HG02798 (cell line): ENCODE measurements around the gene FOXL2NB.
"Not testable (repeated sequence)": the region's sequence is repeated elsewhere in the genome, so short reads cannot be mapped to it uniquely, and the experiment has no call there.

Experiments
- ATAC-seq: cut with Tn5 transposase; IDR thresholded peaks from one replicate; pipeline ENCODE4 v1.9.1; 2021; ENCODE audit warnings: mild to moderate bottlenecking; ENCODE audit not compliant: unreplicated experiment, poor library complexity

The FOXL2NB gene

DNA sequence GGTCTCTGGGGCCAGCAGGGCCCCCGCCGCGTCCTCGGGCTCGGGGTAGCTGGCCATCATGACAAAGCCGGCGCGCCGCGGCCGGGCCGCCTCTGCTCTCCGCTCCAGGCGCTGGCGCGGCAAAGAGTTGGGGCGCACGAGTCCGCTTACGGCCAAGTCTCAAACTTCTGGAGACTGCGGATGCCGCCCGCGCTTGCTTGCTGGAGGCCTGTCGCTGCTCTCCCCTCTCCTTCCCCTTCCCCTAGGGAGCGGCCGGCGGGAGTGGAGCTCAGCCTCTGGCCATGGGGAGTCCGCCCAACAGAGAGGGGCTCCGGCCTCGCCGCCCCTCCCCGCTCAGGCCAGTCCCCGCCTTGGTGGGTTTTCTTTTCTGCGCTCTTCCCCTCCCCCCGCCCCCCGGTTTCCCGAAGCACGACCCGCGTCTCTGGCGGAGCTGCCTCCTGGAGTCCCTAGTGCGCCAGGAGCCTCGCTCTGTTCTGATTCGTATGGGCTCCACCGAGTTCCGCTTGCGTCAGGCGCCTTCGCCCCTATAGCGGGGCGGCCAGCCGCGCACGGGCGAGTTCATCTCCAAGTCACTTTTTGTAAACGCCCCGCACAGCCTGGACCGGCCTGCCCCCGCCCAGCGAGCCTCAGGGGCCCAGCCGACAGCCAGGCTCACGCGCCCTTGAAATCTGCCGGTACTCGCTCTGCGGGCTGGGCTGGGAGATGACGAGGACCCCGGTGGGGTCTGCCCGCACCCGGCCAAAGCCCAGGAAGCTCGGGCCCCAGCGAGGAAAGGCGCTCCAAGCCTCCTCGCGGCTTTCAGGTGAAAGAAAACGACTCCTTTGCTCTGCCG lies at the start of gene FOXL2NB, which contains the start of gene FOXL2:
TSS of gene FOXL2NB (plus strand) at position 555 of the 832 bp plus-strand sequence. CDS start at position 703, 148 bp downstream.
TSS of gene FOXL2 (minus strand) at position 475 of the 832 bp plus-strand sequence. CDS start at position 60, 415 bp downstream.
- ATAC-seq = no peak

DNA sequence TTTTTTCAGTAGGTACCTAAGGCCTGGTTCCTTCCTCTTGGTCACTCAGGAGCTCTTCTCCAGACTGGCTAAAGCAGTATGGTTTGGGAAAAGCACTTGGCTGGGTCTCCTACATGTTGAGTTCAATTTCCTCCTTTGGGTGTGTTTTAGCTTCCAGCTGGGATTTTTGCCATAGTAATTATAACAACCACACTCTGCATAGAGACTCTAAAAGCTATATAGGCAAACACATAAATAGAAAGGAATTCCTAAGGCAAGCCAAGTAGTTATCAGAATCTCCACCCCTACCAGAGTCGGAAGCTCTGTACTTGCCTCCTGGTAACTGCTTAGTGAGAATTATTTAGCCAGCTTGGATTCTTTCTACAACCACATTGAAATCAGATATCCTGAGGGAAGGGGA lies 48.7 kb upstream of the FOXL2NB start:
- ATAC-seq = no peak

DNA sequence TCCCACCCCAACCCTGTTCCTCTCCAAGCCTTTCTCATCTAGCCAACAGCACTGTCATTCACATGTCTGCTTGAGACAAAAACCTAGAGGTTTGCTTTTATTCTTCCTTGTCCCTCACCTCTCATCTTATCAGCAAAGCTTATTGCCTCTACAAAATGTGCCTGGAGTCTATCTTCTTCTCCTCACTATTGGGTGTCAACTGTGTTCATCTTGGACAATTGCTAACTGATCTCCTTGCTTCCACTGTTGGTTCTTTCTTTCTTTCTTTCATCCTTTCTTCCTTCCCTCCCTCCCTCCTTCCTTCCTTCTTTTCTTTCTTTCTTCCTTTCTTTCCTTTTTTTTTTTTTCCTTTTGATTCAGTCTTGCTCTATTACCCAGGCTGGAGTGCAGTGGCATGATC lies 48.3 kb upstream of the FOXL2NB start:
- ATAC-seq = no peak

DNA sequence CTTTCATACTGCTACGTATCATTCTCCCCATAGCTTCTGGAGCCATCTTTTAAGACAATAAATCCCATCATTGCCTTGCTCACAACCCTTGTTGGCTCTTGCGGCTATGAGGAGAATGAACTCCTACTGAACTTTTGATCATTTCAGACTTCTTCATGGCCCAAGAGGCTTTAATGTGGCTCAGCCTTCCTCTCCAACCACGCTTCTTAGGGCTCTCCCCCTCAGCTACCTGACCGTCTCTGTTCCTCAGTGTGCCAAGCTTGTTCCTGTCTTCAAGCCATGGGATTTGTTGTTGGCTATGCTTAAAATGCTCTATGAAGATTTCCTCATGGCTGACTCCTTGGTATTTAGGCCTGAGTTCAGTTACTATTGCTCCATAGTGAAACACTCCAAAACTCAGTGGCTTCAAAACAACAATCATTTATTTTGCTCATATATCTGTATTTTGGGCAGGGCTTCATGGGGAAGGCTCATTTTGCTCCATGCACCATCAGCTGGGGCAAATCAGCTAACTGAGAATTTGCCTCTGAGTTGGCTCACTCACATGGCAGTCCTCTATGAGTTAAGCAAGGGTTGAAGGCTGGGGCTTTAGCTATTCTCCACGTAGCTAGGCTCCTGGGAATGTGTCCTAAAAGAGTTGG lies 47.5 kb upstream of the FOXL2NB start:
- no peak for ATAC-seq

DNA sequence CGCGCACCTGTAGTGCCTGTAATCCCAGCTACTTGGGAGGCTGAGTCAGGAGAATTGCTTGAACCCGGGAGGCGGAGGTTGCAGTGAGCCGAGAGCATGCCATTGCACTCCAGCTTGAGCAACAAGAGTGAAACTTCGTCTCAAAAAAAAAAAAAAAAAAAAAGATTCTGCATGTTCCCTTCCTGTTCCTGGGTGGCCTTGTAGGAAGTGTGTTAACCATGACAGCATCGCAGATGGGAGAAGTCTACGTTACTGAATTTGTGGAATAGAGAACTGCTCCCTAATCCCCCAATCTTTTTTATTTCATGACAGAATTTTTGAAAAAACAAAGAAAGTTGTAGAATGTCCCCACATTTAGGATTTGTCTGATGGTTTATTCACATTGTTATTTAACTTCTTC lies 45.5 kb upstream of the FOXL2NB start:
- ATAC-seq = no peak

DNA sequence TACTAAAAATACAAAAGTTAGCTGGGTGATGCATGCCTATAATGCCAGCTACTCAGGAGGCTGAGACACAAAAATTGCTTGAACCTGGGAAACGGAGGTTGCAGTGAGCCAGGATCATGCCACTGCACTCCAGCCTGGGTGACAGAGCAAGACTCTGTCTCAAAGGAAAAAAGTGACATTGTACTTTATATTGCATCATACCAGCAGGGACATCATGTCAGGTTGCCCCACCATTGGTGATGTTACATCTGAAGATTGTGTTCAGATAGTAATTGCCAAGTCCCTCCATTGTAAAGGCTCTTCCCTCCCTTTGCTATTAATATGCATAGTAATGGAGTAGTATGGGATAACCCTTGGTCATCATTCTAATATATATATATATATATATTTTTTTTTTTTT lies 44.8 kb upstream of the FOXL2NB start:
- ATAC-seq = no peak

DNA sequence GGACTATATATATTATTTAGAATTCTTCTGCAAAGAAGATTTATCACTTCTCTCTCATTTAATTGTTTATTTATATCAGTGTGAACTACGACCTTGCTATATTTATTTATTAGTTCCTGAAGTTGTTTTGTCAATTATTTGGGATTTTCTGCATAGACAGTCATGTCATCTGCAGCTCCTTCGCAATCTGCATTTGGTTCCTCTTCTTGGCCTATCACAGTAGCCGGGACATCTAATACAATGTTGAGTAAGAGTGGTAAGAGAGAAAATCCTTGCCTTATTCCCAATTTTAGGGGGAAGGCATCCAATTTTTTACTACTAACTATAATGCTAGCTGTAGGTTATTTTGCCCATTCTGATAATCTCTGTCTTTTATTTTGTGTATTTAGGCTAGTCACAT lies 39.5 kb upstream of the FOXL2NB start:
- ATAC-seq = no peak

DNA sequence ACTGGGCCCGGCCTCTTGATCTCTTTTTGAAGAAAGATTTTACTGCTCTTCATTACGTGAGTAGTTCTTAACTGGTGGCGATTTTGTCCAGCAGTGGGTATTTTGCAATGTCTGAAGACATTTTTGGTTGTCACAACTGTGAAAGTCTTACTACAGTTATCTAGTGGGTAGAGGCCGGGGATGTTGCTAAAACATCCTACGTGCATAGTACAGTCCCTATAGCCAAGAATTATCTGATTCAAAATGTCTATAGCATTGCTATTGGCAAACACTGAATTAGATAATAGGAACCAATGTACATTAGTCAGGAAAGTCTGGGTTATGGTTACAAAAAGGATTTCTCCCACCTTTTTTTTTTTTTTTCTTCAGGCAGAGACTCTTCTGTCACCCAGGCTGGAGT lies 38.2 kb upstream of the FOXL2NB start:
- ATAC-seq = no peak

DNA sequence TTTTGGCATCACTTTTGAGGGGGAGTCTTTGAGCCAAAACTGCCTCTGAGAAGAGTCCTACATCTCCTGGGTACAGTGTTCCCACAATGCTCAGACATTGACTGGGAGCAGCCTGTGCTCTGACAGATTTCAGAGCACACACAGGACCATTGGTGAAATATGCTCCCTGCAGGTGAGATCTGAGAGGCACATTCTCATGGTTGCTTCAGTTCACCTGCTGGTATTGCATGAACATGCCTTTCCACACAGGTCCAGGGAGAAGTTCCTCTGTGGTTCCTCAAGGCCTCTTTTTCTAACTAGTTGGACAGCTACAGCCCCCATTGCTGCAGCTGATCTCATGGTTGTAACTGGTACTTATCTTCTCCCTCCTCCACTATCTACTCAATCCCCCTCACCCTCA lies 37.1 kb upstream of the FOXL2NB start:
- ATAC-seq = no peak

DNA sequence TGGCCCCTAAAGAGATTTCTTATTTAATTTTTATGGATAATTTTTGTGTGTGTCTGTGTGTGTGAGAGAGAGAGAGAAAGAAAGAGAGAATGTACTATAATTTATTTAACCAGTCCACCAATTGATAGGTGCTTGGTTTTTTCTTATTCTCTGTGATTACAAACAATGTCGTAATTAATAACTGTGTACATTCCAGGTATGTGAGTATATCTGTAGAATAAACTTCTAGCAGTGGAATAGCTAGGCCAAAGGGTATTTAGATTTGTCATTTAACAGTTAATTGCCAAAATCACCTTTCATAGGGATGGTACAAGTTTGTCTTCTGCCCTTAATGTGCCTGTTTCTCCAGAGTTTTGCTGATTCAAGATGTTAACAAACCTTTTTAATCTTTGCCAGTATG lies 35.4 kb upstream of the FOXL2NB start:
- ATAC-seq = no peak

DNA sequence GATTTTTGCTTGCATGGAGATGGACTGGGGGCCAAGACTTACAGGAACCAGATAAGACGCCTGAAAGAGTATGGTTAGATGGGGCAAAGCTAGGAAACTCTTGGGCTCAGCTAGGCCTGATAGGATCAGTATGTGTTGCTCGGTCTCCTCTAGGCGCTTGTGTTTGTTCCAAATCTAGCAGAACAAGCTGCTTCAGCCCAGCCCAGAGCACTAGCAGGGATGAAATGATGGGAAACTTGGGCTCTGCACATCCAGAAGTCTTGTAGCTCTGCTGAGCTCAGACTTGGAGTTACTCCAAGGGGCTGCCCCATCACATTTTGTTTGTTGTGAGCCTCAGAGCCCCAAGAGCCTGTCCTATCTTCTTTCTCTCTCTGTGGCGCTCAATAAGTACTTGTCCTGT lies 34.8 kb upstream of the FOXL2NB start:
- ATAC-seq = no peak

DNA sequence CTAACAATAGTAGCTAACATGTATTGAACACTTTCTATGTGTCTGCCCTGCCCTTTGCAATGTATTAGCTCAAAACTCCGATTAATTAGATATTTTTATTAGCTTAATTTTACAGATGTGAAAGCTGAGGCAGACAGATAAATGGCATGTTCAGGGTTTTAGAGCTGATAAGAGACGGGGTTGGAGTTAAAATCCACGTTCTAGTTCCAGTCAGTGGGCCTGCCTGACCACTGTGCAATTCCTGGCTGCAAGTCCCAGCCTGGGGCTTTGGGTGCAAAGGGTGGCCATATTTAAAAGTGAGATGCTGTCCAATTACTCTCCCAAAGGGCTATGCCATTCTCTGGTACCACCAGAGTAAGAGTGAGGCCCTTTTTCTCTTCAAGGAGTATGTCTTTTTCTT lies 33.3 kb upstream of the FOXL2NB start:
- ATAC-seq = no peak

DNA sequence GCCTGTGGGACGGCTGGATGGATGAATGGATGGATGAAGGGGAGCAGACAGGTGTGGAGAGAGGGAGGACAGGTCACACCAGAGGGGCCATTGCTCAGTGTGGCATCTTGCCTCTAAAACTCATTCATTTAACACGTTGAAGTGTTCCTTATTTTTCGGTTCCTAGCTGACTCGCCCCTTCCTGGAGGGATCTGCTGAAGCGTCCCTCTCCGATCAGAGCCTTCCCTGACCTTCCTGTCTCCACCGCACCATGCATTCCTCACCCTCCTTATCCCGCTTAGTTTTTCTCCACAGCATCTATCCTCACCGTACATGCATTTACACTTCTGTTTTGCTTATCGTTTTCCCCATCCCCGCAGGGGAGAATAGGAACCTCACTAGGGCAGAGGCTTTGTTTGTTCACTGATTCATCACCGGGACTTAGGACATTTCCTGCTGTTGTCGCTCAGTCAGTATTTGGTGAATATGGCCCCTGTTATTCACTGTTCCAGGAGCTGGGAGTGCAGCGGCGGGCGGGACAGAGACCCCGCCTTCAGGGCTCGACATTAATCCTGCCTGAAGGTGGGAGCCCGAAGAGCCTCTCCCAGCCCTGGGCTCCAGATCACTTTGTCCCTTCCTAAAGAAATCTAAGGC lies 32.0 kb upstream of the FOXL2NB start:
- ATAC-seq = peak; percentile 22

DNA sequence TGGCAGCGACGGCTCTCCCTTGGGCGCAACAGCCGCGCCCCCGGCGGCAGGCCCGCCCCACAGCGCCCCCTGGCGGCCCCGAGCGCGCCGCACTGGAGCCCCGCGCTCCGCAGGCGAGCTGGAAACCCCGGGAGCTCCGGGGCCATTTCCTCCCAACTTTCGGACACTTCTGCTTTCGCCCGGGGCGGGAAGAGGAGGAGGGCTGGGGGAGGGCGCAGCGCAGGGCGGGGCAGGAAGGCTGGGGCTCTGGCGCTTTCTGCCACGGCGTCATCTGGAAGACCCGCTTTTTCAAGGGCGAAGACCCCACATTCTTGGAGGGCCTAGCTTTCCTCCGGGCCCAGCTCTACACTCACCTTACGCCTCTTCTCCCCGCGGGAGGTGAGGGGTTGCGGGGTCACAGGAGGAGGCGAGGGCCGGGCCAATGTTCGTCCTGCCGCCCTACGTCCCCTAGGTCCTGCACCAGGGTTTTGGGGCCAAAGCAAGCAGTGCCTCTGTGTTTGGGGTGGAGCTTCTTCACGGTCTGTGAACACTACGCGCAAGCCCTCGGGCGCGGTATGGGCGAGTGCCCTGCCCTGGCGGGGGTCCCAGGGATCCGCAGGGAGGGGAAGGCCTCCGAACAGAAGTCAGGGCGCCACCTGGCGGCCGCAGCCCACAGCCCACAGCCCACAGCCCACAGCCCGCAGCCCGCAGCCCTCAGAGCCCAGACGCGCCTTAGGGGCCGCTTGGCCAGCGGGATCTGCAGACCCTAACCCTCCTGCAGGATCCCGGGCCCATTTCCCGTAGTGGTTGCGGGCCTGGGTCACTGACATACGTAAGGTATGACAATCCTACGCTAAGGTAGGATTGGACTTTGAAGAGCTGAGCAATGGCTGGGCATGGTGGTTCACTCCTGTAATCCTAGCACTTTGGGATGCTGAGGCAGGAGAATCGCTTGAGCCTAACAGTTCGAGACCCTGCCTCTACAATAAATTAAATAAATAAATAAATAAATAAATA lies 31.2 kb upstream of the FOXL2NB start:
- peak; percentile 89 for ATAC-seq

DNA sequence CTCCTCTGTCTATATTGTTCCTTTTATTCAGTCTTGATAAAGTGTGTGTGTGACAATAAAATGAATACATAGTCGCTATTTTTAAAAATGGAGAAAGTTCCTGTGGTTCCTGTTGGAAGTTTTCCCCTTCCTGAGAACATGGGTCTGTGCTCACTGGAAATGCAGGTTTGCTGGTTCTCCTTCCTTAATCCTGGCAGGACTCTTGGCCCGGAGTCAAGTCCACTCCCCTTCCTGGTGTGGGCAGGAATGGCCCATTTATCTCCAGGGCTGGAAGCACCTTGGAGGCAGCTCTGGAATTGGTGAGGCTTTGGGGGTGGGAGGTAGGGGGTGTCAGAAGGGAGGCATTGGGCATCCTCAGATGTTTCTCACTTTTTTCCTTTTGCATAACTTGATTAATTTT lies 30.2 kb upstream of the FOXL2NB start:
- ATAC-seq = no peak

DNA sequence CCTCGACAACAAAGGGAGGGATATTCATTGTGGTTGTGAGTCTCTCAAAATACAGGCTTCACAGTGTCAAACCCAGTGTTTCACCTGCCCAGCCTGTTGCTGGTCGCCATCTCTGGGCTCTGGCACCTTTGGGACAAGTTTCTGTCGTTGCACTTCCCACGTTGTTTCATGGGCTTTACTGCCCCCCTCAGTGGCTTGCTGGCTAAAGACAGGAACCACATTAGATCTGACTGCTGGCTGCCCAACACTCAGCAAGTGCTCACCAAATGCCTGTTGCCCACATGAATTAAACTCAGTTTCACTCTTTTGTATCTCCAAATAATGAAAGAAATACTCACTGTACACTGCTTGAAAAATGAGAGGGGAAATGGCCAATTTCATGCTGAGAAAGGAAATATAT lies 27.7 kb upstream of the FOXL2NB start:
- no peak for ATAC-seq

DNA sequence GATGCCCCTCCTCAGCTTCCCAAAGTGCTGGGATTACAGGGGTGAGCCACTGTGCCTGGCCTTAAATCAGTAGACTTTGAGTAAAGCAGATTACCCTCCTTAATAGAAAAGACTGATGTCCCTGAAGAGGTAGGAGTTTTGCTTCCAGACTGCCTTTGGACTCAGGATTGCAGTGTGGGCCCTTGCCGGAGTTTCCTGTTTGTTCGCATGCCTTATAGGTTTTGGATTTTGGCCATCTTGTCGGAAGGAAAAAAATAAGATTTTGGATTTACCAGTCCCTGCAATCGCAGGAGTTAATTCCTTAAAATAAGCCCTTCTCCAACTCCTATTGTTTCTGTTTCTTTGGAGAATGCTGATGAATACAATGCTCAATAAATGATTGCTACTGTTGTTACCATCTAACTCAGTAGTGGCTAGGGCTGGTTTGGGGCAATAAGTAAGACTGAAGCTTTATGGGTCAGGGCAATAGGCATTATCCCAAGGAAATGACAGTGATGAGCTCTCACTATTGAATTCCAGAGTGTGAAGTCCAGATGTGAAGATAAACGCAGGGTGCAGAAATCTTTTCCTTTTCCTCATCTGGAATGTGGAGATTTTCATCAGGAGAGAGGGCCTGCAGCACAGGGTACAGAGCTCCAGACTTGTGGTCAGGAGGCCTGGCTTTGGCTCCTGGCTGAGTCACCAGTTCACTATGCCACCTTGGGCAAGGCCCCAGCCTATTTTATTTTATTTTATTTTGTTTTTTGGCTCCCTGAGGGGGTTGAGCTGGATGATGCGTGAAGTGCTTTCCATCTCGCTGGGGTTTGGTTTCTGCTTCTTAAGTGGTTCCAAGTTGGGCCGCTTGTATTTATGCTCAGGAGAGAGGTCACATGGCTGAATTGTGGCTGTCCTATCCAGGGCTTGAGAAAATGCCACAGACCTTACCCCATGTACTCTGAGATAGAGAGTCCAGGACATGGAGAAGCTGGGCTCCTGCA lies 25.4 kb upstream of the FOXL2NB start:
- ATAC-seq = no peak

DNA sequence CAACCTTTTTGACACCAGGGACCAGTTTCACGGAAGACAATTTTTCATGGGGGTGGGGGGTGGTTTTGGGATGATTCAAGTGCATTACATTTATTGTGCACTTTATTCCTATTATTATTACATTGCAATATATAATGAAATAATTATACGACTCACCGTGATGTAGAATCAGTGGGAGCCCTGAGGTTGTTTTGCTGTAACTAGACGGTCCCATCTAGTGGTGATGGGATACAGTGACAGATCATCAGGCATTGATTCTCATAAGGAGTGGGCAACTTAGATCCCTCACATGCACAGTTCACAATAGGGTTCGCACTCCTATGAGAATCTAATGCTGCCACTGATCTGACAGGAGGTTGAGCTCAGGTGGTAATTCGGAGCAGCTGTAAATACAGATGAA lies 24.6 kb upstream of the FOXL2NB start:
- ATAC-seq = not testable (repeated sequence)

DNA sequence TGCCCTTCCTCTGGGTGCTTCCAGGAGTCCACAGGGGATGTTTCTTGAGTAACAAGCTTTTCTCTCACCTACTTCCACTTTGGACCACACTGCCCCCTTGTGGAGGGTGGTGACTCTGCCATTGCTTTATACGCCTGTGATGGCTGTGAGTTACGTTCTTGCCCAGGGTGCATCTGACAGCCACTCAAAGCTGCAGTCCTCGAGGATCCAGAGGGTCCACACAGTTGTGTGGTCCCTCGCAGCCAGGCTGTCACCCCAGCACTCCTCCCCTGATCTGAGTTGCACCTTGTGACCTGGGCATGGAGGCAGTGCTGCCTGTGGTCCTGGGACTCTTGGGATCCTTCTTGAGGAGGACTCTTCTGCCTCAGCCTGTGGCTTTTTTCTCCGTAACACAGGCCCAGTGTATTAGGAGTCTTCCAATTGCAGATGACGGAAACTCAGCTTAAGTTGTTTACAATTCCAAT lies 23.5 kb upstream of the FOXL2NB start:
- peak; percentile 89 for ATAC-seq
